DOHH2 (cell line): ENCODE data around the gene LINGO1.

ENCODE experiments used
- CTCF ChIP-seq: fragments of 200-600 bp; sonication (generic); IDR thresholded peaks from one replicate; pipeline ENCODE4 v1.5.1; 2014; ENCODE audit warnings: antibody characterized with exemption, mild to moderate bottlenecking, low read depth, low read length; ENCODE audit not compliant: poor library complexity, severe bottlenecking
- EZH2phosphoT487 ChIP-seq: fragments of 200-600 bp; sonication (generic); IDR thresholded peaks from 2 replicates; pipeline ENCODE4 v1.6.1; 2017; ENCODE audit warnings: borderline replicate concordance, mild to moderate bottlenecking, antibody characterized with exemption, low read length, moderate library complexity, mixed read lengths

- TF ChIP-seq CTCF (no peak), EZH2phosphoT487 (no peak)
These were observed 61.0 kb downstream of the LINGO1 start for GRCh38 chr15:77571741-77572140.
